Adrenal gland (tissue), 5 donors: ENCODE data around the gene CHD1.

ENCODE experiments used
- POLR2A ChIP-seq, 2 donors: fragments of 450-650 bp; IDR thresholded peaks; one replicate each; pipeline ENCODE4 v1.6.1; 2017; ENCODE audit warnings: antibody characterized with exemption in 2 of 2, mild to moderate bottlenecking in 2 of 2, moderate library complexity in 1 of 2
- TF ChIP-seq, protein P1 (sequence below), 6 experiments: fragments of 450-650 bp in 4 of 6; fragments of 200-600 bp in 2 of 6; sonication (generic) in 1 of 6; IDR thresholded peaks; 1 replicate in 5 of 6; 2 replicates in 1 of 6; pipeline versions ENCODE4 v1.5.1 to v1.8.0; 2016 to 2021; ENCODE audit warnings: antibody characterized with exemption in 6 of 6, mild to moderate bottlenecking in 2 of 6, moderate library complexity in 1 of 6
- donor health status: DM: no; HTN: no; CAD: no.

GRCh38 chr5:98916540-98916939, 12.3 kb downstream of the CHD1 start:
- TF ChIP-seq, protein P1, sequence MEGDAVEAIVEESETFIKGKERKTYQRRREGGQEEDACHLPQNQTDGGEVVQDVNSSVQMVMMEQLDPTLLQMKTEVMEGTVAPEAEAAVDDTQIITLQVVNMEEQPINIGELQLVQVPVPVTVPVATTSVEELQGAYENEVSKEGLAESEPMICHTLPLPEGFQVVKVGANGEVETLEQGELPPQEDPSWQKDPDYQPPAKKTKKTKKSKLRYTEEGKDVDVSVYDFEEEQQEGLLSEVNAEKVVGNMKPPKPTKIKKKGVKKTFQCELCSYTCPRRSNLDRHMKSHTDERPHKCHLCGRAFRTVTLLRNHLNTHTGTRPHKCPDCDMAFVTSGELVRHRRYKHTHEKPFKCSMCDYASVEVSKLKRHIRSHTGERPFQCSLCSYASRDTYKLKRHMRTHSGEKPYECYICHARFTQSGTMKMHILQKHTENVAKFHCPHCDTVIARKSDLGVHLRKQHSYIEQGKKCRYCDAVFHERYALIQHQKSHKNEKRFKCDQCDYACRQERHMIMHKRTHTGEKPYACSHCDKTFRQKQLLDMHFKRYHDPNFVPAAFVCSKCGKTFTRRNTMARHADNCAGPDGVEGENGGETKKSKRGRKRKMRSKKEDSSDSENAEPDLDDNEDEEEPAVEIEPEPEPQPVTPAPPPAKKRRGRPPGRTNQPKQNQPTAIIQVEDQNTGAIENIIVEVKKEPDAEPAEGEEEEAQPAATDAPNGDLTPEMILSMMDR (IDR thresholded peaks at IDR 0.05), result no peak
- TF ChIP-seq POLR2A (IDR thresholded peaks at IDR 0.05), result no peak
